ENCODE data around the gene MRPL27. TPM values are rescaled to one million over a fixed set of nuclear protein-coding genes. Genes with fewer than 3 reads are reported as not detected.

The MRPL27 gene
- total RNA-seq, 1 donor from 2014 or later: 38.9 TPM

GRCh38 chr17:50388728-50389127 lies 15.7 kb upstream of the MRPL27 start:
- no peak for DNase-seq (ENCODE audit: low spot score)
- no peak for ATAC-seq

GRCh38 chr17:50386510-50386909 lies 13.5 kb upstream of the MRPL27 start:
- ATAC-seq: peak; percentile 19
- DNase-seq (ENCODE audit: low spot score): no peak

- ATAC-seq (no peak), DNase-seq (ENCODE audit: low spot score) (no peak)
These were observed 9.9 kb upstream of the MRPL27 start for GRCh38 chr17:50382931-50383330.

- no peak for DNase-seq (ENCODE audit: low spot score)
- no peak for ATAC-seq
These were observed 8.9 kb upstream of the MRPL27 start for GRCh38 chr17:50381920-50382319.

- no peak for ATAC-seq
- no peak for DNase-seq (ENCODE audit: low spot score)
These were observed 8.4 kb upstream of the MRPL27 start for GRCh38 chr17:50381260-50381815.

- ATAC-seq (peak; percentile 51), DNase-seq (ENCODE audit: low spot score) (no peak)
These were observed 7.6 kb upstream of the MRPL27 start for GRCh38 chr17:50380369-50381259.

GRCh38 chr17:50379351-50380132 lies 6.6 kb upstream of the MRPL27 start:
- ATAC-seq: no peak
- no peak for DNase-seq (ENCODE audit: low spot score)

- no peak for DNase-seq (ENCODE audit: low spot score)
- no peak for ATAC-seq
These were observed 3.0 kb upstream of the MRPL27 start for GRCh38 chr17:50375858-50376538.

- no peak for DNase-seq (ENCODE audit: low spot score)
- no peak for ATAC-seq
These were observed 721 bp upstream of the MRPL27 start for GRCh38 chr17:50373705-50374104.

GRCh38 chr17:50372222-50372757 lies 694 bp downstream of the MRPL27 start:
- DNase-seq (ENCODE audit: low spot score): no peak
- no peak for ATAC-seq

- ATAC-seq (no peak), DNase-seq (ENCODE audit: low spot score) (no peak)
These were observed 1.5 kb downstream of the MRPL27 start for GRCh38 chr17:50371526-50371925.

- DNase-seq (ENCODE audit: low spot score) (no peak), ATAC-seq (no peak)
These were observed 2.9 kb downstream of the MRPL27 start for GRCh38 chr17:50370052-50370451.

- ATAC-seq: no peak
- DNase-seq (ENCODE audit: low spot score): no peak
These were observed 5.6 kb downstream of the MRPL27 start for GRCh38 chr17:50367401-50367800.

- ATAC-seq (no peak), DNase-seq (ENCODE audit: low spot score) (no peak)
These were observed 7.2 kb downstream of the MRPL27 start for GRCh38 chr17:50365649-50366393.

- ATAC-seq (no peak), DNase-seq (ENCODE audit: low spot score) (no peak)
These were observed 7.8 kb downstream of the MRPL27 start for GRCh38 chr17:50365165-50365564.

- ATAC-seq (no peak), DNase-seq (ENCODE audit: low spot score) (no peak)
These were observed 8.3 kb downstream of the MRPL27 start for GRCh38 chr17:50364715-50365114.

- ATAC-seq: no peak
- no peak for DNase-seq (ENCODE audit: low spot score)
These were observed 8.9 kb downstream of the MRPL27 start for GRCh38 chr17:50364061-50364458.

- no peak for DNase-seq (ENCODE audit: low spot score)
- no peak for ATAC-seq
These were observed 9.5 kb downstream of the MRPL27 start for GRCh38 chr17:50363217-50364060.

GRCh38 chr17:50362661-50363060 lies 10.3 kb downstream of the MRPL27 start:
- DNase-seq (ENCODE audit: low spot score): no peak
- ATAC-seq: no peak

Data from left lobe of liver (tissue), 2 donors.